ENCODE measurements around the gene ENTPD6.

DNA sequence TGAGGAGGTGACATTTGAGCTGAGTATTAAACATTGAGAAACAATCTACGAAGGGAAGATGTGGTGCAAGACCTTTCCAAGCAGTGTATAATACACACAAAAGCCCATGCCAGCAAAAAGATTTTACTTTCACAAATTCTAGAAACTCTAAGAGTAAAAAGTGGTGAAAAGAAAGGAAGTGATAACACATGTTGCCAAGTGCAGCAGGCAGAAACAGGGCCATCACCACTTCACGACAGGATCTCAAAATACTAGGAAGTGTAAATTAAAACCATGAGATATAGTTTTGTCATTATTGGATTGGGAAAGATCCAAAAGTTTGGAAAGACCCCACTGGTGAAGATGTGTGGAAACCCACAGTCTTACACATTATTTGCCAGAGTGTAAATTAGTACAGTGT is 1.7 kb upstream of the ENTPD6 start:
- TF ChIP-seq CTCF (IDR thresholded peaks at IDR 0.05): no peak
- no peak for TF ChIP-seq POLR2A (IDR thresholded peaks at IDR 0.05)

Data from right lobe of liver (tissue), 4 donors.